ENCODE results near the gene MRI1.
"Not testable (repeated sequence)": the region's sequence is repeated elsewhere in the genome, so short reads cannot be mapped to it uniquely, and the experiment has no call there.

MRI1 gene

GRCh38 chr19:13778847-13779246, 14.5 kb downstream of the MRI1 start:
- no peak for TF ChIP-seq EZH2phosphoT487 (IDR thresholded peaks at IDR 0.05; ENCODE audit: low read depth)
- TF ChIP-seq CTCF (IDR thresholded peaks at IDR 0.05; ENCODE audit: low read depth, low read length), result no peak

GRCh38 chr19:13779794-13780193, 15.5 kb downstream of the MRI1 start:
- H3K79me2 ChIP-seq (ENCODE audit: low read length), result peaks cover 24% of the 10 kb centered on the region
- H3K9ac ChIP-seq (ENCODE audit: low read length); H3K27ac ChIP-seq (ENCODE audit: low read length); H4K20me1 ChIP-seq (ENCODE audit: insufficient read depth, low read length); H3K27me3 ChIP-seq (ENCODE audit: low read depth, low read length); H3K4me3 ChIP-seq (ENCODE audit: low read length); H3K9me3 ChIP-seq (ENCODE audit: insufficient read depth, low read length); H3K4me1 ChIP-seq (ENCODE audit: low read length); H3K4me2 ChIP-seq (ENCODE audit: low read length); H2AFZ ChIP-seq (ENCODE audit: low read depth, low read length): not testable (repeated sequence)
- H3K36me3 ChIP-seq (replicated peaks; ENCODE audit: low read depth, low read length), result peaks cover 32% of the 10 kb centered on the region

More at GRCh38 chr19:13778847-13779246, 14.5 kb downstream of the MRI1 start:
- no peak overlapping the region for H3K4me2 ChIP-seq (ENCODE audit: low read length)
- H2AFZ ChIP-seq (ENCODE audit: low read depth, low read length), result no peak overlapping the region
- peaks cover 32% of the 10 kb centered on the region for H3K36me3 ChIP-seq (replicated peaks; ENCODE audit: low read depth, low read length)
- H3K27ac ChIP-seq (ENCODE audit: low read length), result no peak overlapping the region
- H3K4me3 ChIP-seq (ENCODE audit: low read length), result no peak overlapping the region
- H3K79me2 ChIP-seq (ENCODE audit: low read length), result peaks cover 30% of the 10 kb centered on the region
- no peaks in the 10 kb centered on the region for H3K27me3 ChIP-seq (ENCODE audit: low read depth, low read length)
- peaks cover 9% of the 10 kb centered on the region for H3K4me1 ChIP-seq (ENCODE audit: low read length)
- no peaks in the 10 kb centered on the region for H3K9me3 ChIP-seq (ENCODE audit: insufficient read depth, low read length)
- H4K20me1 ChIP-seq (ENCODE audit: insufficient read depth, low read length), result no peaks in the 10 kb centered on the region
- H3K9ac ChIP-seq (ENCODE audit: low read length), result no peak overlapping the region

- TF ChIP-seq CTCF (IDR thresholded peaks at IDR 0.05; ENCODE audit: low read depth, low read length) (no peak), EZH2phosphoT487 (IDR thresholded peaks at IDR 0.05; ENCODE audit: low read depth) (no peak)
- peaks cover 3% of the 10 kb centered on the region; the same call in 1 of the 2 replicates for H3K4me1 ChIP-seq (ENCODE audit: low read length)
- no peaks in the 10 kb centered on the region for H4K20me1 ChIP-seq (ENCODE audit: insufficient read depth, low read length)
- no peak overlapping the region for H2AFZ ChIP-seq (ENCODE audit: low read depth, low read length)
- H3K4me2 ChIP-seq (ENCODE audit: low read length), result no peak overlapping the region
- peaks cover 7% of the 10 kb centered on the region for H3K79me2 ChIP-seq (ENCODE audit: low read length)
- H3K9ac ChIP-seq (ENCODE audit: low read length), result no peak overlapping the region
- H3K36me3 ChIP-seq (replicated peaks; ENCODE audit: low read depth, low read length), result peaks cover 29% of the 10 kb centered on the region
- H3K9me3 ChIP-seq (ENCODE audit: insufficient read depth, low read length), result no peaks in the 10 kb centered on the region
- no peak overlapping the region for H3K27ac ChIP-seq (ENCODE audit: low read length)
- no peak overlapping the region for H3K4me3 ChIP-seq (ENCODE audit: low read length)
- H3K27me3 ChIP-seq (ENCODE audit: low read depth, low read length), result no peaks in the 10 kb centered on the region
Observed at GRCh38 chr19:13781547-13781946, 17.2 kb downstream of the MRI1 start.

- Histone ChIP-seq H3K27ac (ENCODE audit: low read length) (no peak overlapping the region), H3K4me3 (ENCODE audit: low read length) (no peak overlapping the region), H3K36me3 (replicated peaks; ENCODE audit: low read depth, low read length) (peaks cover 23% of the 10 kb centered on the region), H3K79me2 (ENCODE audit: low read length) (no peaks in the 10 kb centered on the region), H3K27me3 (ENCODE audit: low read depth, low read length) (no peaks in the 10 kb centered on the region), H4K20me1 (ENCODE audit: insufficient read depth, low read length) (no peaks in the 10 kb centered on the region), H3K4me2 (ENCODE audit: low read length) (no peak overlapping the region), H3K9ac (ENCODE audit: low read length) (no peak overlapping the region), H2AFZ (ENCODE audit: low read depth, low read length) (no peak overlapping the region), H3K9me3 (ENCODE audit: insufficient read depth, low read length) (no peaks in the 10 kb centered on the region), H3K4me1 (ENCODE audit: low read length) (peaks cover 4% of the 10 kb centered on the region; the same call in 1 of the 2 replicates)
- TF ChIP-seq CTCF (IDR thresholded peaks at IDR 0.05; ENCODE audit: low read depth, low read length) (no peak), EZH2phosphoT487 (IDR thresholded peaks at IDR 0.05; ENCODE audit: low read depth) (no peak)
Observed at GRCh38 chr19:13782537-13782936, 18.2 kb downstream of the MRI1 start.
